ENCODE data around the gene COMMD1.

Gene COMMD1

DNA sequence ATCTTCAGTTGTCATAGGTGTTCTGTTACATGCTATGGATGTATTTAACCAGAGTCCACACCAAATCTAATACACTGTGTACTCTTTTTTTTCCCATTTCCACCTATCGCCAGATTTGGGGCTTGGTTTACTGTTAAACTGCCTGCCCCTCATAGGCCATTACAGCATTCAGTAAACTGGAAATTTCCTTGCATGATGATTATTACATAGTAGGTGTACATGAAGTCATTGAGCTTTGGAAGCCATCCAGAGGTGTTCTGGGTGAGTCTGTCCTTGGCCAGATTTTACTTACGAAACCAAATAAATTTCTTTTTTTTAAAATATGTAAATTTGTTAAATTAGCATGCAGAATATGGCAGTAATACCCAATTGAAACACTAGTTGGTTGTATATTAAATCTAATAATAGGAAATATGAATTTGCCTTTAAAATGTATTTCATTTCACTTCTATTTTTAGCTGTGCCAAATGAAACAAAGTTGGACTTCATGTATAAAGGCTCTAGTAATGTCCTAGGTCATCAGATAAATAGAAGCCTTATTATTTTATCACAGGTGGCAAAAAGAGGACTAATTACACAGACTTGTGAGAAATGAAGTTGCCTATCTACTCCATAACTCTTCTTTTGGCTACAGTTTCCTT, 60.7 kb downstream of the COMMD1 start:
- peak in 1 of 2 experiments; percentile 14 for DNase-seq
- TF ChIP-seq POLR2A (IDR thresholded peaks at IDR 0.05; ENCODE audit: low read length): no peak

DNA sequence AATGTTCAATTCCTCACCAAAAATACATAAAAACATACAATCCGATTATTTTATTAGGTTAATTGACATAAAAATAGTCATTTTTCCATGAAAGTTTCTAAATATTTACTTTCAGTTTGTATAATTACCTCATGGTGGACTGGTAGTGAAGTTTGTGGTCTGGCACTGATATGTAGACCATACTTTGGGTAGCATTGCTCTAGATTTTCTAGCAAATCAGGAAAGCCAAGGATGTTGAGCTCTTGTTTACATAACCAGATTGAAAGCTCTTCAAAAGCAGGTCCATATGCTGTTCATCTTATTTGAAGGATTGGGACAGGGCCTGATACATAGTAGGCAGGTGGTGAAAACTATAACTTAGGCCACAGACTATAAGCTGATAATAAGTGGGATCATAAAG, 61.8 kb downstream of the COMMD1 start:
- DNase-seq: no peak
- no peak for TF ChIP-seq POLR2A (IDR thresholded peaks at IDR 0.05; ENCODE audit: low read length)
- TF ChIP-seq GATA1 (IDR thresholded peaks at IDR 0.05; ENCODE audit: low read depth, low read length): no peak

DNA sequence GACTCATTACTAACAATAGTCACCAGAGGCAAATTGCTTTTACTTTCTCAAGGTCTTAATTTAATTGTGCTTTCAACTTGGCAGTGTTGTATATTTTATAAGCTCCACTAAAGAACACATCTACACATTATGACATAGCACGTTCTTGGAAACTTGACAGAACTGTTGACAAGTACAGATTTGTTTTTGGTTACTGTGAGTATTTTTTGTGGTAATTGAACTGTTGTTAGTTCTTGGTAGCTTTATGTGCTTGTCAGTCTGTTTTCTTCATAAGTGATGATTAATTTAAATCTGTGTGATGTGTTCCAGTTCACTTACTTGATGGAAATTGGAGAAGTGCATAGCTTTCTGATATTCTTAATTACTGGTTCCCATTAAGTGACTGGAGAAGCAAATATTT, 63.9 kb downstream of the COMMD1 start:
- TF ChIP-seq GATA1 (IDR thresholded peaks at IDR 0.05; ENCODE audit: low read depth, low read length) (no peak), POLR2A (IDR thresholded peaks at IDR 0.05; ENCODE audit: low read length) (no peak)
- DNase-seq: no peak

DNA sequence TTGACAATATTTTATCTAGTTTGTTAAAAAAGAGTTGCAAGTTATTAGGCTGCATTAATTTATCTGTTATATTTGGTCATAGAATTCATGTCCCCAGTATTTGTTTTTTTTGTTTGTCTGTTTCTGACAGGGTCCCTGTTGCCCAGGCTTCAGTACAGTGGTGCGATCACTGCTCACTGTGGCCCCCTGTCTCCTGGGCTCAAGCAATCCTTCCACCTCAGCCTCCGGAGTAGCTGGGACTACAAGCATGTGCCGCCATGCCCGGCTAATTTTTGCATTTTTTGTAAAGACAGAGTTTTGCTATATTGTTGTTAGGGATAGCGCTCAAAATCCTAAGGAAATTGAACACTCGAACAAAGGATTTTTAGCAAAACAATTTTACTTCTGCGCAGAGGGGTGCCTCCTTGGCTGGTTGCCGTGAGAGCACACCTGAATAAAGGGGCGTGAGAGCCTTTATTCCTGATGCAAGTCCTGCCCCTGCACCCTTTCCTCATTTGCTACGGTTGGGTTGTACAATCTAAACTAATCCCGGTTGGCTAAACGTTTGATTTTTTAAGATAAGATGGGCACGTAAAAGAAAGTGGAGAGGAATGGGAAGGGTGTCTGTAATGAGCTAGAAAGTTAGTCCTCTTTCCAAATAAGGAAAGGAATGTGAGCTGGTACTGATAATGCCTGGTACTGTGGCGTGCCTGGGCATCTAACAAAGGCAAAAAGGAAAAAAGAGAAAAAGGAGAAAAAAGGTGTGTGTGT, 65.5 kb downstream of the COMMD1 start:
- DNase-seq: no peak
- TF ChIP-seq POLR2A (IDR thresholded peaks at IDR 0.05; ENCODE audit: low read length): no peak

DNA sequence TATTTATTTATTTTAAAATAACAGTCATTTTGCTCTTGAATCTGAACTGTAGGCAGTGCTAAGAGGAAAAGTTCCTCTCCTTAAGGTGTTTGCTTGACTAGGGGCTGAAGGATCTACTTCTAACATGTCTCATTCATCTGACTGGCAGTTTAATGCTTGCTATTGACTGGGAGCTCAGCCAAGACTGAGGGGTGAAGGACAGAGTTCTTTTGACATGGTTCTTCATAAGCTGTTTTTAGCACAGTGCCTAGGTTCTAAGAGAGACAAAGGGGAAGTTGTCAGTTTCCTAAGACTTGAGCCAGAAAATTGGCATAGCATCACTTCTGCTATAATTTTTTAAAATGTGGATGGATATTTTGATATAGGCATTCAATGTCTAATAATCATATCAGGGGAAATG, 73.0 kb downstream of the COMMD1 start:
- no peak for TF ChIP-seq GATA1 (IDR thresholded peaks at IDR 0.05; ENCODE audit: low read depth, low read length)
- TF ChIP-seq POLR2A (IDR thresholded peaks at IDR 0.05; ENCODE audit: low read length): no peak
- DNase-seq: peak; percentile 11 to 26

DNA sequence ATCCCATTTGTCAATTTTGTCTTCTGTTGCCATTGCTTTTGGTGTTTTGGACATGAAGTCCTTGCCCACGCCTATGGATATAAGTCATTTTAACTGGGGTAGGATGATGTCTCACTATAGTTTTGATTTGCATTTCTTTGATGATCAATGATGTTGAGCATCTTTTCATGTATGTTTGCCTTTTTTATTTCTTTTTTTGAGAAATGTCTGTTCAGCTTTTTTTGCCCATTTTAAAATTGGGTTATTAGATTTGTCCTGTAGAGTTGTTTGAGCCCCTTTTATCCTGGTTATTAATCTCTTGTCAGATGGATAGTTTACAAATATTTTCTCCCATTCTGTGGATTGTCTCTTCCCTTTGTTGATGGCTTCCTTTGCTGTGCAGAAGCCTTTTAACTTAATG, 75.3 kb downstream of the COMMD1 start:
- DNase-seq: no peak
- TF ChIP-seq POLR2A (IDR thresholded peaks at IDR 0.05; ENCODE audit: low read length) (no peak), GATA1 (IDR thresholded peaks at IDR 0.05; ENCODE audit: low read depth, low read length) (no peak)

DNA sequence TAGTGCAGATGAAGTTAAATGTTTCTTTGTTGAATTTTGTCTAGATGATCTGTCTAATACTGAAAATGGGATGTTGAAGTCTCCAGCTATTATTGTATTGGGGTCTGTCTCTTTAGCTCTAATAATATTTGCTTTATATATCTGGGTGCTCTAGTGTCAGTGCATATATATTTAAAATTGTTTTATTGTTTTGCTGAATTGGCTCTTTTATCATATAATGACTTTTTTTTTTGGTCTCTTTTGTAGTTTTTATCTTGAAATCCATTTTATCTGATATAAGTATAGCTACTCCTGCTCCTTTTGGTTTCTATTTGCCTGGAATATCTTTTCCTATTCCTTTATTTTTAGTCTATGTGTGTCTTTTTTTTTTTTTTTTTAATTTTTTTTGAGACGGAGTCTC, 79.2 kb downstream of the COMMD1 start:
- TF ChIP-seq POLR2A (IDR thresholded peaks at IDR 0.05; ENCODE audit: low read length): no peak
- no peak for TF ChIP-seq GATA1 (IDR thresholded peaks at IDR 0.05; ENCODE audit: low read depth, low read length)
- DNase-seq: no peak

DNA sequence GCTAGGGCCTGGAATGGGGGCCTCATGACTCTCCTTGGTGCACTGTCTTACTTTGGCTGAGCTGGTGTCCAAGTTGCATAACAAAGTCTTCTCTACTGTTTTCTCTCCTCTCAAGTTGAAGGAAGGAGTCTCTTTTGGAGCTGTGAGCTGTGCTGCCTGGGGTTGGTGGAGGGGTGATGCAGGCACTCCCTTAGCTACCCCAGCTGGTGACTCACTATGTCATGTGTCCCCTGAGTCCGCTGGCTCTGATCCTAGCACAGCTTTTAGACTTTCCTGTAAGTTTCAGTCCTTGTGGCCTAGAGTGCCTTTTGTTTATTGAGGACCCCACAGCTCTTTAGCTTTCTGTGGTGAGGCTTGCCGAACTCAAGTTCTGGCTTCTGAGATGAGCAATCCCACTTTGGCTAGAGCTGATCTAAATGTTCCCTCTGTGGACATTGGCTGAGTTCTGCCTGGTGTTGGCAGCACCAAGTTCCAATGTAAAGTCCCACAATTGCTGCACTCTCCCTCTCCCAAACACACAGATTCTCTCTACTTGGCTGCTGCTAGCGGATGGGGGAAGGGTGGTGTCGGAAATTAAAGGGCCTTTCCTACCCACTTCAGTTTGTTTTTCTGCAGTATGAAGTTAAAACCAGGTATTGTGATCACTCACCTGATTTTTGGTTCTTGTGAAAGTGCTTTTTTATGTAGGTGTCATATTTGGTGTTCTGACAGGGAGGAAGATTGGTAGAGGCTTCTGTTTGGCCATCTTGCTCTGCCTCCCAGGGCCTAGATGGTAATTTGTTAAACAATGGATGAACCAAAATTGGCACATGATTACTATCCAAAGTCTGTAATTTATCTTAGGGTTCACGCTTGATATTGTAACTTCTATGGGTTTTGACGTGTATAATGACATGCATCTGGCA, 83.2 kb downstream of the COMMD1 start:
- no peak for TF ChIP-seq POLR2A (IDR thresholded peaks at IDR 0.05; ENCODE audit: low read length)
- TF ChIP-seq GATA1 (IDR thresholded peaks at IDR 0.05; ENCODE audit: low read depth, low read length): no peak
- DNase-seq: peak in 1 of 2 experiments; percentile 21

DNA sequence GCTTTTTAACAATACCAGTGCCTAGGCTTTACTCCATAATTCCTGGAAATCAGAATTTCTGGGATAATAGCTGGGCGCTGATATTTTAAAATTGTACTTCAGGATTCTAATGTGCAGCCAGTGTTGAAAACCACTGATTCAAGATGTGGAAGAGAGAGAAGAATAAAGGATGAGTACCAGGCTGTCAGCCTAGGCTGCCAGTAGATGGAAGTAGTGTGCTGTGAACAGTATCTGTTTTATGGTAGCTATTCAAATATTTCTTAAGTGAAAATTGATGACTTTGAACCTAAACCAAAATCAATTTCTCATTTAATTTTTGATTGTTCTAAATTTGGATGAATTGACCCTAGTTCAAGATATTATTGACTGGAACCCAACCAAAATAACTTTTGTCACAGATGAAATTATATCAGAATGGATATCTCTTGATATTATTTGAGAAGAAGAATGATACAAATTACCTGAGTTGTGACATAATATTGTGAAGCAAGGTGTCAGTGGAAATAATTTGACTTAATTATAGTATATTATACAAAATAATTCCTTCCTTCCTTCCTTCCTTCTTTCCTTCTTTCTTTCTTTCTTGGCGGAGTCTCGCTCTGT, 88.0 kb downstream of the COMMD1 start:
- DNase-seq: peak; percentile 65 to 74
- TF ChIP-seq POLR2A (IDR thresholded peaks at IDR 0.05; ENCODE audit: low read length) (no peak), GATA1 (IDR thresholded peaks at IDR 0.05; ENCODE audit: low read depth, low read length) (no peak)

DNA sequence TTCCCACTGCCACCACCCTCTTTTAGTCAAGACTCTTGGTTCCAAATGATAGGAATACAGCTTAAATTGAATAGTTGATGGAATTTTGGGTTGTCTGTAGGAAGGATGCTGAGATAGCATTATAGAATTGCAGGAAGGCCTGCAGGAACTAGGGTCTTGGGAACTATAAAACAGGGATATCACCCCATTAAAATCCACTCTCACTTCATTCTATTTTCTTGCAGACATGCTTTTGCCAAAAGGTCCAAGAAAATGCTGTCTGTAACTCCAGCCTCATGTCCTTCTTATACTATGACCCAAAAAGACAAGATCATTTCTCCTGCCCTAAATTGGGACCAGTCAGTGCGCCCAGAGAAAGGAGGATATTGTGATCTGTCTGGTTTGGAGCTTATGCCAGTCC, 89.1 kb downstream of the COMMD1 start:
- TF ChIP-seq GATA1 (IDR thresholded peaks at IDR 0.05; ENCODE audit: low read depth, low read length) (no peak), POLR2A (IDR thresholded peaks at IDR 0.05; ENCODE audit: low read length) (no peak)
- DNase-seq: no peak

DNA sequence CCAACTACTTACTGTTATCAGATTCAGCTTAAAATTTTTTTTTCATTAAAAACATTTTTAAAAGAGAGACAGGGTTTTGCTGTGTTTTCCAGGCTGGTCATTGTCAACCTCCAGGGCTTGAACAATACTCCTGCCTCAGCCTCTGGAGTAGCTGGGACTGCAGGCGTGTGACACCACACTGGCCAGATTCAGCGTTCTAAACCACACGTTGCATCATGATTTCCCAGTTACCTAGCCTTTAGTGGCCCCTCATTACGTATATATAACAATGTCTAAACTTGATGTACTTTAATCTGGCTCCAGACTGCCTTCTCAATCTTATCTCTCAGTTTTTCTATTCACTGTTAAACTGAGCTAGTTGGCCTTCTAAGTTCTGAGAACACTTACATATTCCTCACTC, 89.6 kb downstream of the COMMD1 start:
- TF ChIP-seq GATA1 (IDR thresholded peaks at IDR 0.05; ENCODE audit: low read depth, low read length): no peak
- TF ChIP-seq POLR2A (IDR thresholded peaks at IDR 0.05; ENCODE audit: low read length): no peak
- DNase-seq: peak in 1 of 2 experiments; percentile 35

DNA sequence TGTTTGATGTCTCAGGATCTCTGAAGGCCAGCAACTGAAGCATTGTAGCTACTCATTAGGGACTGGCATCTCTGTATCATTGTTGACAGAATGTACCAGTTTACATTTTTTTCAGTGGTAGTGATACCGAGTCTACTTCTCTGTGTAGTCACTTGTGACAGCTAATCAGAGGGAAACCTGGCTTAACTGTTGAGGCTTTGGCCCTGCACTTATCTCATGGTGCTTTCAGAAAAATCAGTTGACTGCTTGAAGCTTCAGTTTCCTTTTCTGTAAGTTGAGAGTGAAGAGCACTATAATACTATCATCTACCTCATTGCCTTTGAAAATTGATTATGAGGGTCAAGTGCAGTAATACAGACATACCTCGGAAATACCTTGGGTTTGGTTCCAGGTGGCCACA, 90.0 kb downstream of the COMMD1 start:
- TF ChIP-seq POLR2A (IDR thresholded peaks at IDR 0.05; ENCODE audit: low read length) (no peak), GATA1 (IDR thresholded peaks at IDR 0.05; ENCODE audit: low read depth, low read length) (no peak)
- DNase-seq: peak; percentile 21 to 36

DNA sequence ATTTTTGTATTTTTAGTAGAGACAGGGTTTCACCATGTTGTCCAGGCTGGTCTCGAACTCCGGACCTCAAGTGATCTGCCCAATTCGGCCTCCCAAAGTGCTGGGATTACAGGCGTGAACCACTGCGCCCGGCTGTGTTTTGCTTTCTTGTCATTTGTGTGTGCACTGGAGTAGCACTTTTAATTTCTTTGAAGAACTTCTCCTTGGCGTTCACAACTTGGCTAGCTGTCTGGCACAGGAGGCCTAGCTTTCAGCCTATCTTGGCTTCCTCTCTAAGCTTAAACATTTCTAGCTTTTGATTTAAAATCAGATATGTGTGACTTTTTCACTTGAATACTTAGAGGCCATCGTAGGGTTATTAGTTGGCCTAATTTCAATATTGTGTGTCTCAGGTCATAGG, 93.0 kb downstream of the COMMD1 start:
- no peak for DNase-seq
- no peak for TF ChIP-seq GATA1 (IDR thresholded peaks at IDR 0.05; ENCODE audit: low read depth, low read length)
- TF ChIP-seq POLR2A (IDR thresholded peaks at IDR 0.05; ENCODE audit: low read length): no peak

DNA sequence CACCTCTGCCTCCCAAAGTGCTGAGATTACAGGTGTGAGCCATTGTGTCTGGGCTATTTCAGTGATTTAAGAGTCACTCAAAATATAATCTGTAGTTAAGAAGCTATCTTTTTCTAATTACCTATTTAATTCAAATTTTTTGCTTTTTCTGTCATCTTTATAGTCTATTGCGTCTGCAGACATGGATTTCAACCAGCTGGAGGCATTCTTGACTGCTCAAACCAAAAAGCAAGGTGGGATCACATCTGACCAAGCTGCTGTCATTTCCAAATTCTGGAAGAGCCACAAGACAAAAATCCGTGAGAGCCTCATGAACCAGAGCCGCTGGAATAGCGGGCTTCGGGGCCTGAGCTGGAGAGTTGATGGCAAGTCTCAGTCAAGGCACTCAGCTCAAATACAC, 95.1 kb downstream of the COMMD1 start:
- DNase-seq: no peak
- TF ChIP-seq POLR2A (IDR thresholded peaks at IDR 0.05; ENCODE audit: low read length) (no peak), GATA1 (IDR thresholded peaks at IDR 0.05; ENCODE audit: low read depth, low read length) (no peak)
